Measurements from ENCODE around the gene TXNRD3. TPM values are rescaled to one million over a fixed set of nuclear protein-coding genes. Genes with fewer than 3 reads are reported as not detected.

Gene TXNRD3
- polyA plus RNA-seq, 1 of the 3 experiments (the other 2 are of a cell fraction): 4.7 TPM

DNA sequence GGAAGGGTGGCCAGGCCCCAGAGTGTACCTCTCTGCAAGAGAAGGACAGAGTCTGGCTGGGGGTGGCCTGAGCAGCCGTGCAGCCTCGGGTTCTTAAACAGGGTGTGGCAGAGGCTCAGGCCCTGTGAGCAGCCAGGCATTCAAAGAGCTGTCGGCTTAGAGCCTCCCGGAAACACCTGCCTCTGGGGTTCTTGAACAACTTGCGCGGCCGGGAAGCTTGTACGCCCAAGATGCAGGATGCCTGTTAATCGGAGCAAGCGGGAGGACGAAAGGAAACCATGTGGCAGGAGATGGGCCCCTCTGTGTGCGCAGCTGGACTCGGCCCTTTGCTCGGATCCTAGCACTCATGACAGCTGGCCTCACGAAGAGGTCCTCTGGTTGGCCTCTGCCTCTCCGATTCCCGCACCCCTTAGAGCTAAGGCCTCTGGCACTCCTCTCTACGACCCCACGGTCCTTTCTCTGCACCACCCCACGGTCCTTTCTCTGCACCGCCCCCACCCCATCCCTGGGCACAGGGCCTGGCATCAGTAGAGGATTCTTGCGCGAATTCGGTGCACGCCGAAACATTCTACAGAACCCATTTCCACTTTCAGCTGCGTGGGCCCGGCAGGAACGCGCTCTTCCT, 23.9 kb upstream of the TXNRD3 start:
- H3K9me3 ChIP-seq: peaks cover 4% of the 10 kb centered on the region; the same call in 1 of the 2 replicates
- no peaks in the 10 kb centered on the region for H3K9me2 ChIP-seq
- peak overlapping the region; percentile 43 for H3K4me2 ChIP-seq
- TF ChIP-seq, protein P1, sequence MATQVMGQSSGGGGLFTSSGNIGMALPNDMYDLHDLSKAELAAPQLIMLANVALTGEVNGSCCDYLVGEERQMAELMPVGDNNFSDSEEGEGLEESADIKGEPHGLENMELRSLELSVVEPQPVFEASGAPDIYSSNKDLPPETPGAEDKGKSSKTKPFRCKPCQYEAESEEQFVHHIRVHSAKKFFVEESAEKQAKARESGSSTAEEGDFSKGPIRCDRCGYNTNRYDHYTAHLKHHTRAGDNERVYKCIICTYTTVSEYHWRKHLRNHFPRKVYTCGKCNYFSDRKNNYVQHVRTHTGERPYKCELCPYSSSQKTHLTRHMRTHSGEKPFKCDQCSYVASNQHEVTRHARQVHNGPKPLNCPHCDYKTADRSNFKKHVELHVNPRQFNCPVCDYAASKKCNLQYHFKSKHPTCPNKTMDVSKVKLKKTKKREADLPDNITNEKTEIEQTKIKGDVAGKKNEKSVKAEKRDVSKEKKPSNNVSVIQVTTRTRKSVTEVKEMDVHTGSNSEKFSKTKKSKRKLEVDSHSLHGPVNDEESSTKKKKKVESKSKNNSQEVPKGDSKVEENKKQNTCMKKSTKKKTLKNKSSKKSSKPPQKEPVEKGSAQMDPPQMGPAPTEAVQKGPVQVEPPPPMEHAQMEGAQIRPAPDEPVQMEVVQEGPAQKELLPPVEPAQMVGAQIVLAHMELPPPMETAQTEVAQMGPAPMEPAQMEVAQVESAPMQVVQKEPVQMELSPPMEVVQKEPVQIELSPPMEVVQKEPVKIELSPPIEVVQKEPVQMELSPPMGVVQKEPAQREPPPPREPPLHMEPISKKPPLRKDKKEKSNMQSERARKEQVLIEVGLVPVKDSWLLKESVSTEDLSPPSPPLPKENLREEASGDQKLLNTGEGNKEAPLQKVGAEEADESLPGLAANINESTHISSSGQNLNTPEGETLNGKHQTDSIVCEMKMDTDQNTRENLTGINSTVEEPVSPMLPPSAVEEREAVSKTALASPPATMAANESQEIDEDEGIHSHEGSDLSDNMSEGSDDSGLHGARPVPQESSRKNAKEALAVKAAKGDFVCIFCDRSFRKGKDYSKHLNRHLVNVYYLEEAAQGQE (IDR thresholded peaks at IDR 0.05; ENCODE audit: low read depth, low read length): no peak
- TF ChIP-seq, protein P2, sequence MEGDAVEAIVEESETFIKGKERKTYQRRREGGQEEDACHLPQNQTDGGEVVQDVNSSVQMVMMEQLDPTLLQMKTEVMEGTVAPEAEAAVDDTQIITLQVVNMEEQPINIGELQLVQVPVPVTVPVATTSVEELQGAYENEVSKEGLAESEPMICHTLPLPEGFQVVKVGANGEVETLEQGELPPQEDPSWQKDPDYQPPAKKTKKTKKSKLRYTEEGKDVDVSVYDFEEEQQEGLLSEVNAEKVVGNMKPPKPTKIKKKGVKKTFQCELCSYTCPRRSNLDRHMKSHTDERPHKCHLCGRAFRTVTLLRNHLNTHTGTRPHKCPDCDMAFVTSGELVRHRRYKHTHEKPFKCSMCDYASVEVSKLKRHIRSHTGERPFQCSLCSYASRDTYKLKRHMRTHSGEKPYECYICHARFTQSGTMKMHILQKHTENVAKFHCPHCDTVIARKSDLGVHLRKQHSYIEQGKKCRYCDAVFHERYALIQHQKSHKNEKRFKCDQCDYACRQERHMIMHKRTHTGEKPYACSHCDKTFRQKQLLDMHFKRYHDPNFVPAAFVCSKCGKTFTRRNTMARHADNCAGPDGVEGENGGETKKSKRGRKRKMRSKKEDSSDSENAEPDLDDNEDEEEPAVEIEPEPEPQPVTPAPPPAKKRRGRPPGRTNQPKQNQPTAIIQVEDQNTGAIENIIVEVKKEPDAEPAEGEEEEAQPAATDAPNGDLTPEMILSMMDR (IDR thresholded peaks at IDR 0.05): no peak
- no peak for TF ChIP-seq RFX5 (IDR thresholded peaks at IDR 0.05; ENCODE audit: low read length)
- no peak for TF ChIP-seq SMC3 (IDR thresholded peaks at IDR 0.05; ENCODE audit: low read depth, low read length)
- TF ChIP-seq SIN3A (IDR thresholded peaks at IDR 0.05; ENCODE audit: borderline replicate concordance, low read depth, low read length): no peak
- no peak for TF ChIP-seq EP300 (IDR thresholded peaks at IDR 0.05; ENCODE audit: borderline replicate concordance in 1 of 2, low read depth in 1 of 2, low read length in 1 of 2)
- TF ChIP-seq FOXJ3 (CRISPR knock-in tag; IDR thresholded peaks at IDR 0.05): no peak
- TF ChIP-seq, protein P3, sequence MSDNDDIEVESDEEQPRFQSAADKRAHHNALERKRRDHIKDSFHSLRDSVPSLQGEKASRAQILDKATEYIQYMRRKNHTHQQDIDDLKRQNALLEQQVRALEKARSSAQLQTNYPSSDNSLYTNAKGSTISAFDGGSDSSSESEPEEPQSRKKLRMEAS (IDR thresholded peaks at IDR 0.05; ENCODE audit: low read depth): no peak
- TF ChIP-seq, protein P4, sequence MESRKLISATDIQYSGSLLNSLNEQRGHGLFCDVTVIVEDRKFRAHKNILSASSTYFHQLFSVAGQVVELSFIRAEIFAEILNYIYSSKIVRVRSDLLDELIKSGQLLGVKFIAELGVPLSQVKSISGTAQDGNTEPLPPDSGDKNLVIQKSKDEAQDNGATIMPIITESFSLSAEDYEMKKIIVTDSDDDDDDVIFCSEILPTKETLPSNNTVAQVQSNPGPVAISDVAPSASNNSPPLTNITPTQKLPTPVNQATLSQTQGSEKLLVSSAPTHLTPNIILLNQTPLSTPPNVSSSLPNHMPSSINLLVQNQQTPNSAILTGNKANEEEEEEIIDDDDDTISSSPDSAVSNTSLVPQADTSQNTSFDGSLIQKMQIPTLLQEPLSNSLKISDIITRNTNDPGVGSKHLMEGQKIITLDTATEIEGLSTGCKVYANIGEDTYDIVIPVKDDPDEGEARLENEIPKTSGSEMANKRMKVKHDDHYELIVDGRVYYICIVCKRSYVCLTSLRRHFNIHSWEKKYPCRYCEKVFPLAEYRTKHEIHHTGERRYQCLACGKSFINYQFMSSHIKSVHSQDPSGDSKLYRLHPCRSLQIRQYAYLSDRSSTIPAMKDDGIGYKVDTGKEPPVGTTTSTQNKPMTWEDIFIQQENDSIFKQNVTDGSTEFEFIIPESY (IDR thresholded peaks at IDR 0.05; ENCODE audit: borderline replicate concordance, low read depth): no peak
- no peak for TF ChIP-seq NFIC (IDR thresholded peaks at IDR 0.05; ENCODE audit: borderline replicate concordance)
- TF ChIP-seq, protein P5, sequence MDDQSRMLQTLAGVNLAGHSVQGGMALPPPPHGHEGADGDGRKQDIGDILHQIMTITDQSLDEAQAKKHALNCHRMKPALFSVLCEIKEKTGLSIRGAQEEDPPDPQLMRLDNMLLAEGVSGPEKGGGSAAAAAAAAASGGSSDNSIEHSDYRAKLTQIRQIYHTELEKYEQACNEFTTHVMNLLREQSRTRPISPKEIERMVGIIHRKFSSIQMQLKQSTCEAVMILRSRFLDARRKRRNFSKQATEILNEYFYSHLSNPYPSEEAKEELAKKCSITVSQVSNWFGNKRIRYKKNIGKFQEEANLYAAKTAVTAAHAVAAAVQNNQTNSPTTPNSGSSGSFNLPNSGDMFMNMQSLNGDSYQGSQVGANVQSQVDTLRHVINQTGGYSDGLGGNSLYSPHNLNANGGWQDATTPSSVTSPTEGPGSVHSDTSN (IDR thresholded peaks at IDR 0.05): no peak
- TF ChIP-seq, protein P6, sequence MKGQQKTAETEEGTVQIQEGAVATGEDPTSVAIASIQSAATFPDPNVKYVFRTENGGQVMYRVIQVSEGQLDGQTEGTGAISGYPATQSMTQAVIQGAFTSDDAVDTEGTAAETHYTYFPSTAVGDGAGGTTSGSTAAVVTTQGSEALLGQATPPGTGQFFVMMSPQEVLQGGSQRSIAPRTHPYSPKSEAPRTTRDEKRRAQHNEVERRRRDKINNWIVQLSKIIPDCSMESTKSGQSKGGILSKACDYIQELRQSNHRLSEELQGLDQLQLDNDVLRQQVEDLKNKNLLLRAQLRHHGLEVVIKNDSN (IDR thresholded peaks at IDR 0.05; ENCODE audit: borderline replicate concordance, low read depth): no peak
- TF ChIP-seq, protein P7, sequence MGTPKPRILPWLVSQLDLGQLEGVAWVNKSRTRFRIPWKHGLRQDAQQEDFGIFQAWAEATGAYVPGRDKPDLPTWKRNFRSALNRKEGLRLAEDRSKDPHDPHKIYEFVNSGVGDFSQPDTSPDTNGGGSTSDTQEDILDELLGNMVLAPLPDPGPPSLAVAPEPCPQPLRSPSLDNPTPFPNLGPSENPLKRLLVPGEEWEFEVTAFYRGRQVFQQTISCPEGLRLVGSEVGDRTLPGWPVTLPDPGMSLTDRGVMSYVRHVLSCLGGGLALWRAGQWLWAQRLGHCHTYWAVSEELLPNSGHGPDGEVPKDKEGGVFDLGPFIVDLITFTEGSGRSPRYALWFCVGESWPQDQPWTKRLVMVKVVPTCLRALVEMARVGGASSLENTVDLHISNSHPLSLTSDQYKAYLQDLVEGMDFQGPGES (IDR thresholded peaks at IDR 0.05; ENCODE audit: low read depth, low read length): no peak
- TF ChIP-seq RAD21 (IDR thresholded peaks at IDR 0.05; ENCODE audit: low read length): no peak
- TF ChIP-seq RCOR1 (IDR thresholded peaks at IDR 0.05; ENCODE audit: low read length): no peak
- no peak for TF ChIP-seq TAF1 (IDR thresholded peaks at IDR 0.05; ENCODE audit: borderline replicate concordance, low read depth, low read length)
- TF ChIP-seq TEAD4 (IDR thresholded peaks at IDR 0.05; ENCODE audit: borderline replicate concordance, insufficient read depth): no peak
- TF ChIP-seq RXRA (IDR thresholded peaks at IDR 0.05; ENCODE audit: borderline replicate concordance, low read depth): no peak
- no peak for TF ChIP-seq NRF1 (IDR thresholded peaks at IDR 0.05; ENCODE audit: low read depth, low read length)
- TF ChIP-seq ELF1 (IDR thresholded peaks at IDR 0.05): no peak
- peak overlapping the region in 1 of 2 experiments; percentile 29; a peak in 1 of 4 replicates for H3K4me3 ChIP-seq (ENCODE audit: low read depth in 2 of 2, low read length in 1 of 2)
- POLR2A ChIA-PET: interaction anchor here (0.9 to 1.4 kb wide), 3 partner anchors 19 to 777 kb away, joined by 3 read pairs; no protein-coding TSS in a partner anchor
- 54% methylated on average over 28 of the region's 30 CpGs for WGBS (ENCODE audit: low lambda C conversion rate)
- no peak for DNase-seq
- no peaks in the 10 kb centered on the region for H3K27me3 ChIP-seq (ENCODE audit: insufficient read depth)
- H3K36me3 ChIP-seq (replicated peaks in 1 of 2; ENCODE audit: control insufficient read depth in 1 of 2, insufficient read depth in 2 of 2, low read length in 1 of 2): no peaks in the 10 kb centered on the region
- CTCF ChIA-PET: interaction anchor here (0.6 to 6.9 kb wide), 49 partner anchors 9 to 1521 kb away, joined by 3 to 172 read pairs (median 5); partner anchors contain the start of genes CHCHD6, CHST13, PLXNA1 and TXNRD3
- H3F3A ChIP-seq (replicated peaks; ENCODE audit: insufficient read depth): no peaks in the 10 kb centered on the region
- no peaks in the 10 kb centered on the region for H3K79me2 ChIP-seq (ENCODE audit: insufficient read depth)
- no peak overlapping the region for H2AFZ ChIP-seq (ENCODE audit: low read depth)
- no peak overlapping the region for H3K9ac ChIP-seq
- no peak overlapping the region for H3K27ac ChIP-seq (ENCODE audit: low read depth in 2 of 2, low read length in 1 of 2)
- H4K20me1 ChIP-seq (ENCODE audit: insufficient read depth): no peaks in the 10 kb centered on the region
- peaks cover 15 to 47% of the 10 kb centered on the region in 2 experiments; a peak in 3 of 4 replicates for H3K4me1 ChIP-seq (ENCODE audit: control insufficient read depth in 1 of 2, insufficient read depth in 2 of 2, low read depth in 1 of 2, low read length in 1 of 2)
